Activated T-helper 1 cell treated with anti-CD3 and anti-CD28 coated beads, Interleukin-2, amount 50 U/mL, for 16 hours (primary cell): Measurements from ENCODE around the gene COL6A5.
"Not testable (repeated sequence)": the region's sequence is repeated elsewhere in the genome, so short reads cannot be mapped to it uniquely, and the experiment has no call there.

ENCODE experiments used
- DNase-seq, 2 donors: peaks; one replicate each; pipeline ENCODE4 v3.0.0-alpha.2; 2020; ENCODE audit warnings: low read depth in 1 of 2, low spot score in 1 of 2

COL6A5 gene

GRCh38 chr3:130433306-130433705 lies 87.8 kb downstream of the COL6A5 start:
- no peak for DNase-seq

- no peak for DNase-seq
These were observed 96.8 kb downstream of the COL6A5 start for GRCh38 chr3:130442284-130442683.

- not testable (repeated sequence) for DNase-seq
These were observed 101.4 kb downstream of the COL6A5 start for GRCh38 chr3:130446840-130447239.

GRCh38 chr3:130448155-130448554 lies 102.7 kb downstream of the COL6A5 start:
- DNase-seq: not testable (repeated sequence)

GRCh38 chr3:130456540-130456939 lies 111.1 kb downstream of the COL6A5 start:
- DNase-seq: no peak

GRCh38 chr3:130457671-130458070 lies 112.2 kb downstream of the COL6A5 start:
- no peak for DNase-seq

GRCh38 chr3:130459944-130460343 lies 114.5 kb downstream of the COL6A5 start:
- no peak for DNase-seq

GRCh38 chr3:130462089-130462488 lies 116.6 kb downstream of the COL6A5 start:
- DNase-seq: no peak

GRCh38 chr3:130463221-130463620 lies 117.7 kb downstream of the COL6A5 start:
- no peak for DNase-seq

GRCh38 chr3:130465521-130465920 lies 120.0 kb downstream of the COL6A5 start:
- no peak for DNase-seq

GRCh38 chr3:130468311-130468710 lies 122.8 kb downstream of the COL6A5 start:
- DNase-seq: no peak

- DNase-seq: no peak
These were observed 124.7 kb downstream of the COL6A5 start for GRCh38 chr3:130470126-130470525.

- DNase-seq: no peak
These were observed 127.9 kb downstream of the COL6A5 start for GRCh38 chr3:130473416-130473815.

- DNase-seq: no peak
These were observed 135.3 kb downstream of the COL6A5 start for GRCh38 chr3:130480736-130481135.

- DNase-seq: no peak
These were observed 142.8 kb downstream of the COL6A5 start for GRCh38 chr3:130488288-130488687.

GRCh38 chr3:130488769-130489450 lies 143.4 kb downstream of the COL6A5 start:
- DNase-seq: no peak

GRCh38 chr3:130490241-130490640 lies 144.8 kb downstream of the COL6A5 start:
- no peak for DNase-seq

GRCh38 chr3:130491431-130491830 lies 146.0 kb downstream of the COL6A5 start:
- no peak for DNase-seq

GRCh38 chr3:130504701-130505100 lies 159.2 kb downstream of the COL6A5 start:
- DNase-seq: no peak

- no peak for DNase-seq
These were observed 160.6 kb downstream of the COL6A5 start for GRCh38 chr3:130506031-130506430.

- DNase-seq: no peak
These were observed 162.3 kb downstream of the COL6A5 start for GRCh38 chr3:130507746-130508145.

GRCh38 chr3:130509008-130509407 lies 163.5 kb downstream of the COL6A5 start:
- DNase-seq: no peak

GRCh38 chr3:130514681-130515080 lies 169.2 kb downstream of the COL6A5 start:
- DNase-seq: no peak
